Measurements from ENCODE around the gene CLVS2.

- TF ChIP-seq POLR2AphosphoS5 (IDR thresholded peaks at IDR 0.05; ENCODE audit: borderline replicate concordance, low read depth, low read length) (no peak), EZH2 (IDR thresholded peaks at IDR 0.05) (no peak), FOXP2 (optimal IDR thresholded peaks at IDR 0.05; ENCODE audit: control extremely low read depth, extremely low read length, insufficient read depth) (no peak)
These were observed 18.8 kb downstream of the CLVS2 start for GRCh38 chr6:123014835-123015234.
